Measurements from ENCODE around the gene GRIK1. TPM values are rescaled to one million over a fixed set of nuclear protein-coding genes. Genes with fewer than 3 reads are reported as not detected.
A peak's percentile ranks its signal among the peaks of the same experiment; 100 is the strongest.

GRIK1 gene
- polyA plus RNA-seq, 3 donors, result not detected

DNA sequence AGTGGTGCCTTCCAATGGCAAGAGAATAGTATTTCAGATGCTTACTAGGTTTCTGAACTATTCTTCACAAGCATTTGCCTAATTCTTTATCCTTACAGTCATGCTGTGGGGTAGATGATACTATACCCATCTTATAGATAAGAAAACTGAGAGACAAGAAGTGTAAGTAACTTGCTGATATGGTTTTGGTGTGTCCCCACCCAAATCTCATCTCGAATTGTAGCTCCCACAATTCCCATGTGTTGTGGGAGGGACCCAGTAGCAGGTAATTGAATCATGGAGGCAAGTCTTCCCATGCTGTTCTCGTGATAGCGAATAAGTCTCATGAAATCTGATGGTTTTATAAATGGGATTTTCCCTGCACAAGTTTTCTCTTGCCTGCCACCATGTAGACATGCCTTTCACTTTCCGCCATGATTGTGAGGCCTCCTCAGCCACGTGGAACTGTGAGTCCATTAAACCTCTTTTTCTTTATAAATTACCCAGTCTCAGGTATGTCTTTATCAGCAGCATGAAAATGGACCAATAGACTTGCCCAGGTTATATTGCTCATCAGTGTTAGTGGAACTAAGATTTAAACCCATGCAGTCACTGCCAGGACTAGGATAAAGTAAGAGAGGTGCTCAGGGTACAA, 298.7 kb downstream of the GRIK1 start:
- WGBS (ENCODE audit: insufficient coverage), result 100% methylated on average over 2 of the region's 5 CpGs
- H3K4me2 ChIP-seq (replicated peaks; ENCODE audit: extremely low read depth, low read length, poor library complexity, severe bottlenecking), result no peak overlapping the region
- H3K9ac ChIP-seq (ENCODE audit: insufficient read depth, low read length, poor library complexity, severe bottlenecking), result no peak overlapping the region
- TF ChIP-seq, protein P1, sequence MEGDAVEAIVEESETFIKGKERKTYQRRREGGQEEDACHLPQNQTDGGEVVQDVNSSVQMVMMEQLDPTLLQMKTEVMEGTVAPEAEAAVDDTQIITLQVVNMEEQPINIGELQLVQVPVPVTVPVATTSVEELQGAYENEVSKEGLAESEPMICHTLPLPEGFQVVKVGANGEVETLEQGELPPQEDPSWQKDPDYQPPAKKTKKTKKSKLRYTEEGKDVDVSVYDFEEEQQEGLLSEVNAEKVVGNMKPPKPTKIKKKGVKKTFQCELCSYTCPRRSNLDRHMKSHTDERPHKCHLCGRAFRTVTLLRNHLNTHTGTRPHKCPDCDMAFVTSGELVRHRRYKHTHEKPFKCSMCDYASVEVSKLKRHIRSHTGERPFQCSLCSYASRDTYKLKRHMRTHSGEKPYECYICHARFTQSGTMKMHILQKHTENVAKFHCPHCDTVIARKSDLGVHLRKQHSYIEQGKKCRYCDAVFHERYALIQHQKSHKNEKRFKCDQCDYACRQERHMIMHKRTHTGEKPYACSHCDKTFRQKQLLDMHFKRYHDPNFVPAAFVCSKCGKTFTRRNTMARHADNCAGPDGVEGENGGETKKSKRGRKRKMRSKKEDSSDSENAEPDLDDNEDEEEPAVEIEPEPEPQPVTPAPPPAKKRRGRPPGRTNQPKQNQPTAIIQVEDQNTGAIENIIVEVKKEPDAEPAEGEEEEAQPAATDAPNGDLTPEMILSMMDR (IDR thresholded peaks at IDR 0.05), result no peak
- no peak overlapping the region for H3K4me3 ChIP-seq (replicated peaks in 1 of 3; ENCODE audit: low read depth in 2 of 3, low read length in 3 of 3)
- no peaks in the 10 kb centered on the region for H3K79me2 ChIP-seq (ENCODE audit: insufficient read depth, low read length)
- Mint-ChIP-seq H3K9me3 (peaks cover 0 to 20% (median 12%) of the 10 kb centered on the region in 7 donors), H3K27me3 (ENCODE audit: low read depth in 3 of 3) (no peaks in the 10 kb centered on the region), H3K4me3 (no peak overlapping the region), H3K4me1 (peaks cover 35% of the 10 kb centered on the region), H3K36me3 (peaks cover 8 to 9% of the 10 kb centered on the region in 2 donors), H3K27ac (peak overlapping the region; percentile 94 to 99 (median 97))
- H3K27ac ChIP-seq (ENCODE audit: low read depth in 1 of 2, low read length in 2 of 2), result peak overlapping the region; percentile 90 to 93
- H3K27me3 ChIP-seq (ENCODE audit: control insufficient read depth in 2 of 2, insufficient read depth in 2 of 2, low read length in 2 of 2), result no peaks in the 10 kb centered on the region
- intact Hi-C loops (cut with micrococcal nuclease), result loop anchor here in 1 of 2 donors (2.0 kb wide), 1 partner anchor 16 kb away; no protein-coding TSS in a partner anchor
- no peak for DNase-seq
- H4K20me1 ChIP-seq (ENCODE audit: insufficient read depth, low read length), result no peaks in the 10 kb centered on the region
- peaks cover 11% of the 10 kb centered on the region in 2 donors for H3K9me3 ChIP-seq (replicated peaks in 1 of 2; ENCODE audit: control insufficient read depth in 1 of 2, insufficient read depth in 1 of 2, low read length in 2 of 2)
- no peak overlapping the region for H2AFZ ChIP-seq (ENCODE audit: insufficient read depth, low read depth, low read length, poor library complexity, severe bottlenecking)
- no peaks in the 10 kb centered on the region for H3K36me3 ChIP-seq (replicated peaks in 1 of 2; ENCODE audit: control insufficient read depth in 1 of 2, insufficient read depth in 2 of 2, low read length in 2 of 2)
- H3K4me1 ChIP-seq (ENCODE audit: control insufficient read depth in 1 of 2, insufficient read depth in 2 of 2, low read length in 2 of 2), result peaks cover 31 to 44% of the 10 kb centered on the region in 2 donors

DNA sequence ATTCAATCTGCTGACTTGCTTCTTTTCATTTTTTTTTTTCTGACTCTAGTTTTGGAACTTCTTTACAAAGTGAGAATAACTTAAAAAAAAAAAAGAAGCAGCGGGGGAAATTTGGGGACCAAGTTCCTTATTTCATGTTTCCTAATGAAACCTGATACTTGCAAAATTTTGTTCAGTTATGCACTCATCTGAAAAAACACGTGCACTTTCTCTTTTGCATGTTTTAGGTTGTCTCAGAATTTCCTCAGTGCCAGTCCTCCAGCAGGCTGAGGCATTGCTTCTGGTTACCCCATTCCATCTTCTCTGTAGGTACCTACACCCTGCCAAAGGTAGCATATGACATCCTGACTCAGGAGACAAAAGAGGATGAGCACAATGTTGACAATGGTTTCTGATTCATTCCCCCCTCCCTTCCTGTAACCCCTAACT, 299.7 kb downstream of the GRIK1 start:
- peaks cover 11 to 13% of the 10 kb centered on the region in 2 donors for H3K36me3 Mint-ChIP-seq
- Histone ChIP-seq H4K20me1 (ENCODE audit: insufficient read depth, low read length) (no peaks in the 10 kb centered on the region), H3K9me3 (replicated peaks in 1 of 2; ENCODE audit: control insufficient read depth in 1 of 2, insufficient read depth in 1 of 2, low read length in 2 of 2) (peaks cover 11% of the 10 kb centered on the region in 2 donors), H3K4me3 (replicated peaks in 1 of 3; ENCODE audit: low read depth in 2 of 3, low read length in 3 of 3) (peak overlapping the region in 1 of 3 experiments; percentile 49), H2AFZ (ENCODE audit: insufficient read depth, low read depth, low read length, poor library complexity, severe bottlenecking) (no peak overlapping the region), H3K36me3 (replicated peaks in 1 of 2; ENCODE audit: control insufficient read depth in 1 of 2, insufficient read depth in 2 of 2, low read length in 2 of 2) (no peaks in the 10 kb centered on the region), H3K79me2 (ENCODE audit: insufficient read depth, low read length) (no peaks in the 10 kb centered on the region), H3K27me3 (ENCODE audit: control insufficient read depth in 2 of 2, insufficient read depth in 2 of 2, low read length in 2 of 2) (no peaks in the 10 kb centered on the region), H3K9ac (ENCODE audit: insufficient read depth, low read length, poor library complexity, severe bottlenecking) (peak overlapping the region; percentile 42), H3K4me2 (replicated peaks; ENCODE audit: extremely low read depth, low read length, poor library complexity, severe bottlenecking) (peak overlapping the region; percentile 60), H3K27ac (ENCODE audit: low read depth in 1 of 2, low read length in 2 of 2) (peak overlapping the region; percentile 90 to 93), H3K4me1 (ENCODE audit: control insufficient read depth in 1 of 2, insufficient read depth in 2 of 2, low read length in 2 of 2) (peaks cover 34 to 47% of the 10 kb centered on the region in 2 donors)
- H3K4me3 Mint-ChIP-seq, result peak overlapping the region in 1 of 2 donors; percentile 72
- intact Hi-C loops (cut with micrococcal nuclease), result loop anchor here in 1 of 2 donors (2.0 kb wide), 1 partner anchor 17 kb away; no protein-coding TSS in a partner anchor
- WGBS (ENCODE audit: insufficient coverage), result 0% methylated on average over 2 of the region's 2 CpGs
- H3K27ac Mint-ChIP-seq, result peak overlapping the region; percentile 94 to 99 (median 97)
- H3K27me3 Mint-ChIP-seq (ENCODE audit: low read depth in 3 of 3), result no peaks in the 10 kb centered on the region
- peaks cover 0 to 25% (median 12%) of the 10 kb centered on the region in 7 donors for H3K9me3 Mint-ChIP-seq
- H3K4me1 Mint-ChIP-seq, result peaks cover 41% of the 10 kb centered on the region
- peak; percentile 78 to 88 (median 86) for DNase-seq
- TF ChIP-seq, protein P1 (IDR thresholded peaks at IDR 0.05), result no peak
